H9 (cell line): ENCODE measurements around the gene CCDC60. TPM values are rescaled to one million over a fixed set of nuclear protein-coding genes. Genes with fewer than 3 reads are reported as not detected.

ENCODE experiments used
- DNase-seq: peaks from one replicate; pipeline ENCODE4 v3.0.0-alpha.2; 2017
- H2AFZ ChIP-seq: one replicate; pipeline ENCODE4 v1.6.1; 2013; ENCODE audit warnings: mild to moderate bottlenecking, low read length, control low read depth, moderate library complexity
- H2AK5ac ChIP-seq: 2 replicates; pipeline ENCODE4 v1.6.1; 2013; ENCODE audit warnings: low read length, control low read depth, mixed read lengths; ENCODE audit not compliant: insufficient read length
- H2BK120ac ChIP-seq: one replicate; pipeline ENCODE4 v1.6.1; 2013; ENCODE audit warnings: low read depth, mild to moderate bottlenecking, low read length, control low read depth, inconsistent platforms; ENCODE audit not compliant: poor library complexity, severe bottlenecking
- H2BK12ac ChIP-seq: 2 replicates; pipeline ENCODE4 v1.6.1; 2013; ENCODE audit warnings: low read length, control low read depth, mixed read lengths, low read depth; ENCODE audit not compliant: insufficient read length
- H2BK15ac ChIP-seq: 2 replicates; pipeline ENCODE4 v1.6.1; 2013; ENCODE audit warnings: low read depth, low read length, control low read depth
- H2BK20ac ChIP-seq: one replicate; pipeline ENCODE4 v1.6.1; 2013; ENCODE audit warnings: low read depth, mild to moderate bottlenecking, low read length, control low read depth, inconsistent platforms; ENCODE audit not compliant: poor library complexity, severe bottlenecking
- H2BK5ac ChIP-seq: 2 replicates; pipeline ENCODE4 v1.6.1; 2013; ENCODE audit warnings: low read length, control low read depth, mixed read lengths; ENCODE audit not compliant: insufficient read length
- H3K14ac ChIP-seq: 2 replicates; pipeline ENCODE4 v1.6.1; 2013; ENCODE audit warnings: low read length, control low read depth; ENCODE audit not compliant: insufficient read depth
- H3K18ac ChIP-seq: 2 replicates; pipeline ENCODE4 v1.6.1; 2013; ENCODE audit warnings: low read depth, mild to moderate bottlenecking, mixed read lengths, low read length, control low read depth; ENCODE audit not compliant: insufficient read length
- H3K23ac ChIP-seq: 2 replicates; pipeline ENCODE4 v1.6.1; 2013; ENCODE audit warnings: low read length, control low read depth, mixed read lengths, low read depth; ENCODE audit not compliant: insufficient read length
- H3K23me2 ChIP-seq: 2 replicates; pipeline ENCODE4 v1.6.1; 2013; ENCODE audit warnings: low read depth, mild to moderate bottlenecking, mixed read lengths, low read length, control low read depth; ENCODE audit not compliant: insufficient read length, poor library complexity, severe bottlenecking
- H3K27ac ChIP-seq: 2 replicates; pipeline ENCODE4 v1.5.1; 2013; ENCODE audit warnings: low read length, control low read depth, mixed read lengths, low read depth; ENCODE audit not compliant: insufficient read length
- H3K27me3 ChIP-seq: 2 replicates; pipeline ENCODE4 v1.6.1; 2013; ENCODE audit warnings: low read length, control low read depth, inconsistent platforms; ENCODE audit not compliant: insufficient read depth
- H3K4ac ChIP-seq: 2 replicates; pipeline ENCODE4 v1.6.1; 2013; ENCODE audit warnings: low read depth, mild to moderate bottlenecking, control low read depth, inconsistent platforms, low read length, moderate library complexity
- H3K4me1 ChIP-seq: 2 replicates; pipeline ENCODE4 v1.6.1; 2013; ENCODE audit warnings: low read length, control low read depth, inconsistent platforms; ENCODE audit not compliant: insufficient read depth
- H3K4me2 ChIP-seq: 2 replicates; pipeline ENCODE4 v1.6.1; 2013; ENCODE audit warnings: low read length, control low read depth, mixed read lengths; ENCODE audit not compliant: insufficient read length, insufficient read depth
- H3K56ac ChIP-seq: 2 replicates; pipeline ENCODE4 v1.6.1; 2013; ENCODE audit warnings: low read depth, mild to moderate bottlenecking, mixed read lengths, low read length, control low read depth; ENCODE audit not compliant: insufficient read length
- H3K79me1 ChIP-seq: 2 replicates; pipeline ENCODE4 v1.6.1; 2013; ENCODE audit warnings: low read depth, mild to moderate bottlenecking, moderate library complexity, low read length, control low read depth, inconsistent platforms; ENCODE audit not compliant: insufficient read depth, poor library complexity, severe bottlenecking
- H3K79me2 ChIP-seq: 2 replicates; pipeline ENCODE4 v1.6.1; 2013; ENCODE audit warnings: low read length, control low read depth, inconsistent platforms; ENCODE audit not compliant: insufficient read depth
- H3K9ac ChIP-seq: 2 replicates; pipeline ENCODE4 v1.6.1; 2013; ENCODE audit warnings: low read length, control low read depth, mixed read lengths; ENCODE audit not compliant: insufficient read length; ENCODE audit errors: extremely low read depth
- H3K9me3 ChIP-seq: one replicate; pipeline ENCODE4 v1.6.1; 2013; ENCODE audit warnings: low read depth, low read length, inconsistent platforms; ENCODE audit not compliant: control insufficient read depth
- H3T11ph ChIP-seq: one replicate; pipeline ENCODE4 v1.6.1; 2013; ENCODE audit warnings: mild to moderate bottlenecking, low read length, control low read depth, inconsistent platforms
- H4K20me1 ChIP-seq: one replicate; pipeline ENCODE4 v1.6.1; 2013; ENCODE audit not compliant: control insufficient read depth, insufficient read length, insufficient read depth
- H4K5ac ChIP-seq: 2 replicates; pipeline ENCODE4 v1.6.1; 2013; ENCODE audit warnings: low read depth, mild to moderate bottlenecking, mixed read lengths, low read length, control low read depth; ENCODE audit not compliant: insufficient read length
- H4K8ac ChIP-seq: replicated peaks from 2 replicates; pipeline ENCODE4 v1.6.1; 2013; ENCODE audit warnings: low read length, control low read depth, mixed read lengths, low read depth; ENCODE audit not compliant: insufficient read length
- H4K91ac ChIP-seq: 2 replicates; pipeline ENCODE4 v1.6.1; 2013; ENCODE audit warnings: low read depth, mild to moderate bottlenecking, moderate library complexity, mixed read lengths, low read length, control low read depth; ENCODE audit not compliant: insufficient read length
- H3K27ac Mint-ChIP-seq, 3 experiments: 2 replicates in 2 of 3; 3 replicates in 1 of 3; pipeline ENCODE4 v1.8.0; 2020 to 2021; ENCODE audit warnings: mixed read lengths in 3 of 3, mild to moderate bottlenecking in 1 of 3, moderate library complexity in 1 of 3
- H3K27me3 Mint-ChIP-seq: 2 replicates; pipeline ENCODE4 v1.8.0; 2021; ENCODE audit warnings: low read depth, mild to moderate bottlenecking, moderate library complexity, mixed read lengths
- H3K36me3 Mint-ChIP-seq, 3 experiments: 2 replicates in 2 of 3; 3 replicates in 1 of 3; pipeline ENCODE4 v1.8.0; 2020 to 2021; ENCODE audit warnings: low read depth in 3 of 3, mixed read lengths in 3 of 3; ENCODE audit not compliant: insufficient read depth in 1 of 3
- H3K4me1 Mint-ChIP-seq, 2 experiments: 2 replicates each; pipeline ENCODE4 v1.8.0; 2020; ENCODE audit warnings: mixed read lengths in 2 of 2
- H3K4me3 Mint-ChIP-seq, 2 experiments: 2 replicates in 1 of 2; 3 replicates in 1 of 2; pipeline ENCODE4 v1.8.0; 2020 to 2021; ENCODE audit warnings: mild to moderate bottlenecking in 2 of 2, mixed read lengths in 2 of 2, moderate library complexity in 1 of 2
- H3K9me3 Mint-ChIP-seq, 2 experiments: 2 replicates in 1 of 2; 3 replicates in 1 of 2; pipeline ENCODE4 v1.8.0; 2020; ENCODE audit warnings: mild to moderate bottlenecking in 2 of 2, mixed read lengths in 2 of 2, moderate library complexity in 1 of 2
- WGBS: extraction: QIAGEN DNeasy Blood & Tissue Kit; methylation state at CpG from one replicate; pipeline ENCODE4 v1.1.7; 2013; ENCODE audit warnings: missing lambda C conversion rate, low lambda C conversion rate, mixed read lengths; ENCODE audit not compliant: insufficient read length; ENCODE audit errors: extremely low coverage; 5-methylcytosine and 5-hydroxymethylcytosine counted together
- total RNA-seq: library from RNA; stranded (reverse); gene quantifications from 2 replicates; pipeline ENCODE4 v1.2.1, GENCODE V29; 2021
- TF ChIP-seq, protein P1 (sequence below): fragments of 200-600 bp; sonication (generic); conservative IDR thresholded peaks from 3 replicates; pipeline ENCODE4 v1.8.0; 2021; ENCODE audit warnings: antibody characterized with exemption, mild to moderate bottlenecking

The CCDC60 gene
- total RNA-seq, 1 experiment from 2014 or later = 0.44 TPM

GRCh38 chr12:119375075-119375882, 40.8 kb downstream of the CCDC60 start:
- H3K27ac Mint-ChIP-seq = peak overlapping the region in 1 of 3 experiments; percentile 12; a peak in 1 of 7 replicates
- no peak for DNase-seq
- H3K9ac ChIP-seq = no peak overlapping the region
- H2BK120ac ChIP-seq = no peak overlapping the region
- no peak overlapping the region for H2BK15ac ChIP-seq
- H3K27me3 Mint-ChIP-seq = no peaks in the 10 kb centered on the region; the same call in 1 of the 2 replicates
- no peak overlapping the region for H3K18ac ChIP-seq
- no peaks in the 10 kb centered on the region for H4K20me1 ChIP-seq
- H3K23ac ChIP-seq = no peak overlapping the region
- no peak overlapping the region for H2BK12ac ChIP-seq
- H3K4ac ChIP-seq = no peak overlapping the region
- no peak overlapping the region for H4K5ac ChIP-seq
- no peaks in the 10 kb centered on the region for H3K23me2 ChIP-seq
- H2AK5ac ChIP-seq = no peak overlapping the region
- no peak overlapping the region for H2BK5ac ChIP-seq
- H3K79me1 ChIP-seq = no peaks in the 10 kb centered on the region
- H3K27me3 ChIP-seq = no peaks in the 10 kb centered on the region
- no peak overlapping the region for H3K56ac ChIP-seq
- H3T11ph ChIP-seq = no peak overlapping the region
- peaks cover 0 to 9% (median 0%) of the 10 kb centered on the region in 3 experiments; a peak in 3 of 7 replicates for H3K36me3 Mint-ChIP-seq
- no CpG with 5 or more reads among the region's 7 CpGs for WGBS
- no peak overlapping the region for H4K91ac ChIP-seq
- no peak overlapping the region for H3K4me3 Mint-ChIP-seq
- H2BK20ac ChIP-seq = no peak overlapping the region
- H3K79me2 ChIP-seq = no peaks in the 10 kb centered on the region
- peaks cover 2% of the 10 kb centered on the region in 2 experiments for H3K4me1 Mint-ChIP-seq
- peaks cover 2% of the 10 kb centered on the region; the same call in 1 of the 2 replicates for H3K4me1 ChIP-seq
- no peak overlapping the region for H3K27ac ChIP-seq
- peaks cover 0 to 5% of the 10 kb centered on the region in 2 experiments; a peak in 4 of 5 replicates for H3K9me3 Mint-ChIP-seq
- no peak overlapping the region for H4K8ac ChIP-seq
- no peak overlapping the region for H3K4me2 ChIP-seq
- no peaks in the 10 kb centered on the region for H3K9me3 ChIP-seq
- no peak overlapping the region for H3K14ac ChIP-seq
- TF ChIP-seq, protein P1, sequence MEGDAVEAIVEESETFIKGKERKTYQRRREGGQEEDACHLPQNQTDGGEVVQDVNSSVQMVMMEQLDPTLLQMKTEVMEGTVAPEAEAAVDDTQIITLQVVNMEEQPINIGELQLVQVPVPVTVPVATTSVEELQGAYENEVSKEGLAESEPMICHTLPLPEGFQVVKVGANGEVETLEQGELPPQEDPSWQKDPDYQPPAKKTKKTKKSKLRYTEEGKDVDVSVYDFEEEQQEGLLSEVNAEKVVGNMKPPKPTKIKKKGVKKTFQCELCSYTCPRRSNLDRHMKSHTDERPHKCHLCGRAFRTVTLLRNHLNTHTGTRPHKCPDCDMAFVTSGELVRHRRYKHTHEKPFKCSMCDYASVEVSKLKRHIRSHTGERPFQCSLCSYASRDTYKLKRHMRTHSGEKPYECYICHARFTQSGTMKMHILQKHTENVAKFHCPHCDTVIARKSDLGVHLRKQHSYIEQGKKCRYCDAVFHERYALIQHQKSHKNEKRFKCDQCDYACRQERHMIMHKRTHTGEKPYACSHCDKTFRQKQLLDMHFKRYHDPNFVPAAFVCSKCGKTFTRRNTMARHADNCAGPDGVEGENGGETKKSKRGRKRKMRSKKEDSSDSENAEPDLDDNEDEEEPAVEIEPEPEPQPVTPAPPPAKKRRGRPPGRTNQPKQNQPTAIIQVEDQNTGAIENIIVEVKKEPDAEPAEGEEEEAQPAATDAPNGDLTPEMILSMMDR = no peak
- no peak overlapping the region for H2AFZ ChIP-seq
